Activated CD8-positive, alpha-beta T cell treated with anti-CD3 and anti-CD28 coated beads for 36 hours (primary cell): ENCODE data around the gene KCNC1. TPM values are rescaled to one million over a fixed set of nuclear protein-coding genes. Genes with fewer than 3 reads are reported as not detected.

Experiments
- ATAC-seq: fragments of 200-7000 bp; cut with Tn5 transposase; one replicate; pipeline ENCODE4 v1.10.0; 2021; ENCODE audit warnings: mild to moderate bottlenecking, moderate library complexity
- CTCF ChIA-PET: fragments of 350-600 bp; sonication (Branson Sonifier 250); formaldehyde crosslinking; loops from one replicate; lab custom pipeline; 2021; ENCODE audit warnings: antibody characterized with exemption; lab: Charles Lee
- POLR2A ChIA-PET: fragments of 350-600 bp; sonication (Branson Sonifier 250); formaldehyde crosslinking; loops from one replicate; lab custom pipeline; 2021; ENCODE audit warnings: antibody characterized with exemption; lab: Charles Lee
- DNase-seq: peaks from one replicate; pipeline ENCODE4 v3.0.0-alpha.2; 2020
- H3K27ac Mint-ChIP-seq: one replicate; pipeline ENCODE4 v1.8.0; 2021; ENCODE audit warnings: mild to moderate bottlenecking, mixed read lengths
- H3K27me3 Mint-ChIP-seq: one replicate; pipeline ENCODE4 v1.8.0; 2021; ENCODE audit warnings: mixed read lengths
- H3K36me3 Mint-ChIP-seq: one replicate; pipeline ENCODE4 v1.8.0; 2021; ENCODE audit warnings: low read depth, mixed read lengths
- H3K4me1 Mint-ChIP-seq: one replicate; pipeline ENCODE4 v1.8.0; 2021; ENCODE audit warnings: low read depth, mixed read lengths
- H3K4me3 Mint-ChIP-seq: one replicate; pipeline ENCODE4 v1.8.0; 2021; ENCODE audit warnings: mild to moderate bottlenecking, moderate library complexity, mixed read lengths
- H3K9me3 Mint-ChIP-seq: one replicate; pipeline ENCODE4 v1.8.0; 2021; ENCODE audit warnings: mixed read lengths
- CTCF ChIP-seq: fragments of 200-600 bp; IDR thresholded peaks from one replicate; pipeline ENCODE4 v1.8.0; 2022; ENCODE audit warnings: antibody characterized with exemption, mild to moderate bottlenecking
- intact Hi-C: fragments of 100-400 bp; cut with micrococcal nuclease; formaldehyde crosslinking; loops from one replicate; pipeline ENCODE4 v1.10.0; 2022
- total RNA-seq, 2 experiments: library from RNA; stranded (reverse); gene quantifications; one replicate each; pipeline ENCODE4 v1.2.3, GENCODE V29; 2021

KCNC1 gene
- total RNA-seq, 2 experiments from 2014 or later: not detected

- ChIA-PET CTCF (no interaction called here), POLR2A (no interaction called here)
- Mint-ChIP-seq H3K9me3 (no peaks in the 10 kb centered on the region), H3K4me3 (no peak overlapping the region), H3K27ac (no peak overlapping the region), H3K27me3 (no peaks in the 10 kb centered on the region), H3K36me3 (no peaks in the 10 kb centered on the region), H3K4me1 (no peaks in the 10 kb centered on the region)
- ATAC-seq (no peak), DNase-seq (no peak)
- TF ChIP-seq CTCF: no peak
- intact Hi-C loops: no loop called here
These were observed 36.8 kb downstream of the KCNC1 start for GRCh38 chr11:17771415-17771814.

- Mint-ChIP-seq H3K4me1 (no peaks in the 10 kb centered on the region), H3K9me3 (no peaks in the 10 kb centered on the region), H3K27ac (no peak overlapping the region), H3K36me3 (no peaks in the 10 kb centered on the region), H3K27me3 (no peaks in the 10 kb centered on the region), H3K4me3 (no peak overlapping the region)
- ChIA-PET CTCF (no interaction called here), POLR2A (no interaction called here)
- intact Hi-C loops: no loop called here
- ATAC-seq (no peak), DNase-seq (no peak)
- no peak for TF ChIP-seq CTCF
These were observed 37.3 kb downstream of the KCNC1 start for GRCh38 chr11:17771841-17772401.

- H3K9me3 Mint-ChIP-seq: no peaks in the 10 kb centered on the region
- POLR2A ChIA-PET: no interaction called here
- intact Hi-C loops: no loop called here
These were observed 38.4 kb downstream of the KCNC1 start for GRCh38 chr11:17772704-17773600.

GRCh38 chr11:17773674-17774073, 39.1 kb downstream of the KCNC1 start:
- no peaks in the 10 kb centered on the region for H3K9me3 Mint-ChIP-seq
- ChIA-PET POLR2A (no interaction called here), CTCF (no interaction called here)
- no peak for DNase-seq
- no peaks in the 10 kb centered on the region for H3K27me3 Mint-ChIP-seq
- ATAC-seq: no peak
- no peak overlapping the region for H3K4me3 Mint-ChIP-seq
- no peak overlapping the region for H3K27ac Mint-ChIP-seq
- intact Hi-C loops: no loop called here
- no peak for TF ChIP-seq CTCF
- H3K36me3 Mint-ChIP-seq: no peaks in the 10 kb centered on the region
- no peaks in the 10 kb centered on the region for H3K4me1 Mint-ChIP-seq

More at GRCh38 chr11:17772704-17773600, 38.4 kb downstream of the KCNC1 start:
- ATAC-seq (no peak), DNase-seq (no peak)
- Mint-ChIP-seq H3K4me1 (no peaks in the 10 kb centered on the region), H3K27ac (no peak overlapping the region), H3K4me3 (no peak overlapping the region), H3K27me3 (no peaks in the 10 kb centered on the region), H3K36me3 (no peaks in the 10 kb centered on the region)
- CTCF ChIA-PET: no interaction called here
- no peak for TF ChIP-seq CTCF
